ENCODE results near the gene ZCCHC7.

Gene ZCCHC7

GRCh38 chr9:37336150-37336549 is 215.8 kb downstream of the ZCCHC7 start:
- DNase-seq (ENCODE audit: low spot score) = peak; percentile 14

- peak; percentile 16 for DNase-seq (ENCODE audit: low spot score)
Observed at GRCh38 chr9:37337301-37337890, 217.0 kb downstream of the ZCCHC7 start.

GRCh38 chr9:37338218-37338617 is 217.8 kb downstream of the ZCCHC7 start:
- DNase-seq (ENCODE audit: low spot score) = no peak

- no peak for DNase-seq (ENCODE audit: low spot score)
Observed at GRCh38 chr9:37339923-37340322, 219.5 kb downstream of the ZCCHC7 start.

- DNase-seq (ENCODE audit: low spot score) = no peak
Observed at GRCh38 chr9:37340961-37341360, 220.6 kb downstream of the ZCCHC7 start.

GRCh38 chr9:37341704-37342103 is 221.3 kb downstream of the ZCCHC7 start:
- no peak for DNase-seq (ENCODE audit: low spot score)

GRCh38 chr9:37342493-37342892 is 222.1 kb downstream of the ZCCHC7 start:
- DNase-seq (ENCODE audit: low spot score) = no peak

- no peak for DNase-seq (ENCODE audit: low spot score)
Observed at GRCh38 chr9:37342895-37343294, 222.5 kb downstream of the ZCCHC7 start.

- DNase-seq (ENCODE audit: low spot score) = no peak
Observed at GRCh38 chr9:37343724-37344123, 223.3 kb downstream of the ZCCHC7 start.

- no peak for DNase-seq (ENCODE audit: low spot score)
Observed at GRCh38 chr9:37345038-37345437, 224.7 kb downstream of the ZCCHC7 start.

GRCh38 chr9:37348917-37349316 is 228.5 kb downstream of the ZCCHC7 start:
- no peak for DNase-seq (ENCODE audit: low spot score)

GRCh38 chr9:37350486-37351190 is 230.3 kb downstream of the ZCCHC7 start:
- DNase-seq (ENCODE audit: low spot score) = no peak

- no peak for DNase-seq (ENCODE audit: low spot score)
Observed at GRCh38 chr9:37353791-37354190, 233.4 kb downstream of the ZCCHC7 start.

GRCh38 chr9:37362430-37362829 is 242.1 kb downstream of the ZCCHC7 start:
- no peak for DNase-seq (ENCODE audit: low spot score)

GRCh38 chr9:37363124-37363523 is 242.8 kb downstream of the ZCCHC7 start:
- DNase-seq (ENCODE audit: low spot score) = no peak

- no peak for DNase-seq (ENCODE audit: low spot score)
Observed at GRCh38 chr9:37364136-37364535, 243.8 kb downstream of the ZCCHC7 start.

GRCh38 chr9:37364751-37365360 is 244.5 kb downstream of the ZCCHC7 start:
- DNase-seq (ENCODE audit: low spot score) = no peak

- DNase-seq (ENCODE audit: low spot score) = no peak
Observed at GRCh38 chr9:37369671-37370070, 249.3 kb downstream of the ZCCHC7 start.

- no peak for DNase-seq (ENCODE audit: low spot score)
Observed at GRCh38 chr9:37370282-37370681, 249.9 kb downstream of the ZCCHC7 start.

GRCh38 chr9:37370968-37371563 is 250.7 kb downstream of the ZCCHC7 start:
- DNase-seq (ENCODE audit: low spot score) = no peak

- DNase-seq (ENCODE audit: low spot score) = no peak
Observed at GRCh38 chr9:37371565-37372464, 251.4 kb downstream of the ZCCHC7 start.

- DNase-seq (ENCODE audit: low spot score) = no peak
Observed at GRCh38 chr9:37372839-37373238, 252.5 kb downstream of the ZCCHC7 start.
